GM21390 (cell line): ENCODE measurements around the gene JAK1.
"Not testable (repeated sequence)": the region's sequence is repeated elsewhere in the genome, so short reads cannot be mapped to it uniquely, and the experiment has no call there.

Experiments used
- ATAC-seq: cut with Tn5 transposase; IDR thresholded peaks from one replicate; pipeline ENCODE4 v1.9.1; 2021; ENCODE audit not compliant: unreplicated experiment

JAK1 gene

GRCh38 chr1:64966158-64966971 lies at the start of gene JAK1:
TSS of gene JAK1 (minus strand) at chr1:64966549. CDS start at chr1:64886264, 80,285 bp downstream.
- peak; percentile 74 for ATAC-seq

GRCh38 chr1:65014321-65014720 lies 48.0 kb upstream of the JAK1 start:
- no peak for ATAC-seq

DNA sequence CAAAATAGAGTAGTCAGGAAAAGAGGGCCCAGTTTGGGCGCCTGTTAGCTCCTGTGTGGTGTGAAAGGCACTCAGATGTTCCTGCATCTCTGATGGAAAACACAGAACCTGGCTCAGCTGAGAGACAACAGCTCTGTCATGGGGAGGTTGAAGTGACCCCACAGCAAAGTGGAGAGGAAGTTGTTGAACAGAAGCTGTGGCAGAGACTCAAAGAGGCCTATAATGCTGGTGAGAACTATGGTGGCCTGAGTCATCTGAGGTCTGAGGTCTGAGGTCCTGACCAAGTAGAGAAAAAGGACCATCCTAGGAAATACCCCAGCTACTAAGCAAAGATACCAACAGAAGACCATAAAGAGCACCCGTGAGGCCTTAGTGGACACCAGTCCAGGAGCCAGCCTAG lies 45.6 kb upstream of the JAK1 start:
- no peak for ATAC-seq

DNA sequence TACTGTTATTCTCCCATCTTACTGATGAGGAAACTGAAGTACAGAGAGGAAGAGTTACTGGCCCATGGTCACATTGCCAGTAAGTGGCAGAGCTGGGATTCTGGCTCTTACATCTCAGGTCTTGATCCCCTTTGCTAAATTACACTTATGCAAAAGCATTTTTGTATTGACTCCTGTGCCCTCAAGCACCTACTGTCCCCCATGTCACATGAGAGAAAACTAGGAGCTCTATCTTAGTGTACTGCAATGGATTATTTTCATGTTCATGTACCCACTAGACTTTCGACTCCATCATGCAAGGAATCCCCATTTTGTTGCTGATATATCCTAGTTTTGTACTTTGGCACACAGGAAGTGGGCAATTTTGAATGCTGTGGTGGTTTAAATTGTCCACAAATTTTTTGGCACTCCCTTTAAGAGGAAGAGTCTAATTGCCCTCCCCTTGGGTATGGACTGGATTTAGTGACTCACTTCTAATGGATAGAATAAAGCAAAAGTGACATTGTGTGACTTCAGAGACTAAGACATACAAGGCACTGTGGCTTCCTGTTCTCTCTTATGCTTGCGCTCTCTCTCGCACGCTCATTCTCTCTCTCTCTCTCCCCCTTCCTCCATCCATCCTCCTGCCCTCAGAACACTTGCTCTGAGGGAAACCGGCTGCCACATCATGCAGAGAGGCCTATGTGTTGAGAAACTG lies 43.5 kb upstream of the JAK1 start:
- ATAC-seq = no peak

DNA sequence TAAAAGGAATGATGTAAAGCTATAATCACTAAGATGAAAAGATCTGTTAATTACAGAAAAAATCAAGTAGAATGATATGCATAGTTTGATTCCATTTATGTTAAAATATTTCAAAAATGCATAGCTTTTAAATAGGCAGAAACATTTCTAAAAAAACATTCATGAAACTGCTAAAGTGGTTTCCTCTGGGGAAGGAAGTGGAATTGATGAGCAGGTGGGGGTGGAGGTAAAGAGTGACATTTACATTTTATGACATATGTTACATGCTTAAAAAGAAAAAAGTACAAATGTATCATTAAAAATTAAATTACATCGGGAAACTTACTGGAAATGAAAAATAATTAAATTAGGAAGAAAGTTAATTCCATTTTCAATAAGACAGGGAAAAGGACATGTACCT lies 42.8 kb upstream of the JAK1 start:
- ATAC-seq = no peak

GRCh38 chr1:65006806-65007205 lies 40.5 kb upstream of the JAK1 start:
- ATAC-seq = no peak

- ATAC-seq = peak; percentile 14
These were observed 36.9 kb upstream of the JAK1 start for GRCh38 chr1:65003316-65003664.

DNA sequence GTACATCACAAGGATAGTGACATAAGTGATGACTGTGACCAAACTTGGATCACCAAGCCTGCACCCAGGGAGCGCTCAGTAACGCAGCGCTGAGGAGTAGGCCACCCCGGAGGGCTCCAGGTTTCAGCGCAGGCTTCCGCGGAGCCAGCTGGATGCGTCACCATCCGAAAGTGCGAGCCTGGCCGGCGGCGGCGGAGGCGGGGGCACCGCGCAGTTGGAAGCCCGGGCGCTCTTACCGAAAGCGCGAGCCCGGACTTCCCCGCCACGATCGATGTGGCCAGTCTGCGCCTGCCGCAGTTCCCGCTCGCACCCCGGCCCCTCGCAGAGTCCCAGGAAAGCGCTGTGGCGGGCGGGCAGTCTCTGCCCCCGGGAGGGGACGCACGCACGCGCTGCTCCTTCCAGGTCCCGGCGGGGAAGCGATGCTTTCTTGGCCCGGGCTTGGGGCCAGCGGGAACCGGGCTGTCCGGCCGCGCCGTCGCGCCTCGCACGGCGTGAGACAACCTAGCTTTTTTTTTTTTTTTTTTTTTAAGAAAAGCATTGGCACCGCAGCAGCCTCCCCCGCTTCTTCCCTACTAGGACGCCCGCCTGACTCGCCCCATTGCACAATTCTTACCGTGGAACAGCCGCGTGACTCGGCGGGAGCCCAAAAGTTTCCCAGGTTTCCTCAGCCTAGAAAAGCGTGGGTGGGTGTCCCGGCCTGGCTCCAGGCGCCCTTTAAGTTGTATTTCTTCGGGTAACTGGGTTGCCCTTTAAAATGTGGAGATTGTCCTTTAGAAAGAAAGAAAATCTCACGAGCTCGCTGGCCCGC lies 36.4 kb upstream of the JAK1 start:
- peak; percentile 74 for ATAC-seq

GRCh38 chr1:65002156-65002507 lies 35.8 kb upstream of the JAK1 start:
- ATAC-seq = peak; percentile 1

- ATAC-seq = no peak
These were observed 35.0 kb upstream of the JAK1 start for GRCh38 chr1:65001231-65001792.

- ATAC-seq = not testable (repeated sequence)
These were observed 32.1 kb upstream of the JAK1 start for GRCh38 chr1:64998425-64998948.

DNA sequence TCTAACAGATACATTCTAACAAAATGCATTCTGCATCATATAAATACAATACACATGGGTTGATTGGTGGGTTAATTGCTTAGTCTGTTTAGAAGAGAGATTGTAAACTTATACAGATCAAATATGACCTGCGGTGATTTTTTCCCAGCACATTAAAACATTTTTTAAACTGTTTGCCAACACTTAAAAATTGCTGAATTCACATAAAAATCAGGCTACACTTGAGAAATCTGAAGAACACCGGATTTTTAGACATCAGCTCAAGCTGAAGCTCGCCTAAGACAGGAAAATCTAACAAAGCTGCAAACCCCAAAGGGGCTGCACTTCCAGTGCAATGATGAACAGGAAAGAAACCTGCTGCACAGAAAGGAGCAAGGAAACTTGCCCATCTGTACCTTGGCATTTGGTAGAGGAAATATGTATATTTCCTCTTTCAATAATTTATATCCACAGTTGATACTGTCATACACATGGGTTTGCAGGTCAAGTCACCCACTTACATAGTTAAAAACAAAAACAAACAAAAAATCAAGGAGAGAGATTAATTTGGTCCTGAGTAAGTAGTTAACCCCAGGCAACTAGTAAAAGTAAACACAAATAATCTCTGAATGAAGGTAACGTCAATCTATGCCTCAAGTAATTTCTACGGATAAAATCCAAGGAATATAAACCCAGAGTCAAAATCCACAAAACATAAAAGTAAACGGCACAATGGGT lies 30.4 kb upstream of the JAK1 start:
- ATAC-seq = no peak

DNA sequence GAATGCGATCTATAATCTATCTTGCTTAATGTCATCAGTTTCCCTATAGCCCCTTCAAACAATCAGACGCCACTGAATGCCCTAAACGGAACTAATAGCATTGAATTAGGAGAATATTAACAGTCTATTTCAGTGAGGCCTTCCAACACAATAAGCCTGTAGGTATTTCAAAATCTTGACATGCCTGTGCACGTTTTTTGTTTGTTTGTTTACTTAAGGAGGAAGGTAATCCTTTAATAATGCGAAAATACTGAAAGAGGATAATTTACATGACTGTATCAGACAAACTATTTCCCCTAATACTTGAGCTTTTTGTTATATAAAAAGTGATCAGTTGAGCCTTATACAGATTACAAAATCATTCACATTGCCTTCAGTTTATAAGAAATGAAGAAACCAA lies 29.0 kb upstream of the JAK1 start:
- ATAC-seq = no peak

DNA sequence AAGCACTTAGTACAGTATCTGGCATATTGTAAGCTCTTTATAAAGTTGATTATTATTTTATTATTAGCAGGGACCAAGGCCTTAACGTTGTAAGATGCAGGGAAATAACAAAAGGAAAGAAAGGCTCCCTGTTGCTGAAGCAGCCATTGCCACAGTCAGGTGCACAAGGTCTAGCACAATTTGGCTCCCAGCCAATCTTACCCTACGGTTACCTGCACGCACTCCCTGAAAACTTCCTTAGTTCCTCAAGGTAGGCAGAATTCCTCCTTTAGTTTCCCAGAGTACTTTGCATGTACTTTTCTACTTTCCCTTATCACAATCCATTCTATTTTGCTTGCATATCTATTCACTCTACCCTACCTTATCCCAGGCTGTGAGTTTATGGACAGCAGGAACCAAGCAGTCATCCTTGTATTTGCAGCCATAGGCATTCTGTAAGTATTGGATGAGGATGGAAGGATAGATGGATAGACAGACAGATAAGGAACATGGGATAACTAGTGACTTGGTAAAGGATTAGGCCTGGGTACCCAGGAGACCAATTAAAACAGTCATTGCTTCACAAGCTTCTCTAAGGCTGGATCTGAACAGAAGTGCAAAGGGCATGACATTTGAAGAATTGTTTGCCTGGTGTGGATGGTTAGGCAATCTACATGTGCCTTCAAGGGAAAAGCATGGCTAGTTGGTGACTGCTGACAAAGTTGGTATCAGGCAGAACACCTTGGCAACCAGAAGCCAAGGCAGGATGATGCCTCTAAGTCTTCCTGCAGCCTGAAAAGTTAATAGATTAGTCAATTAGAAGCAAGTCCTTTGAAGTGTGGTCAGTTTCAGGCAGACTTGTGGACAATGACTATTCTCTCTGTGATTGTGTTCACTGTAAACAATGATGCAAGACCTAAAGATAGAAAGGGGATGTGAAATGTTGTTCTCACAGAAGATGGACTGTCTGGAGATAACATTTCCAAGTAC lies 20.8 kb upstream of the JAK1 start:
- ATAC-seq = peak; percentile 96

DNA sequence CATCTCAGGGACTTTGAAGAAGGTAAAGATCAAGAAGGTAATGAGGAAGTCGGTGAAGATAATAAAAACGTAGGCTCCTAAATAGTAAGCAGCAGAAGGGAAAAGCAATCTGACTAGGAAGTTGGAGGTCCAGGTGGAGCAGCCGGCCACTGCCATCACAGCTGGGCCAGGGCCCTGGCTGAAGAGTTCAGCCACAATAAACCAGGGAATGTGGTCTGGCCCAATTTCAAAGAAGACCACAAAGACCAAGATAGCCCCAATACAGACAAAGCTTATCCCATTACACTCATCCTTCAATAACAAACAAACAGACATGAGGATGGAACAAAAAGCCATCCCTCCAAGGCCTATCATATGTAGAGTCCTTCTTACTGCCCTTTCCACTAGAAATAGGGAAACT lies 18.4 kb upstream of the JAK1 start:
- ATAC-seq = no peak

- no peak for ATAC-seq
These were observed 17.8 kb upstream of the JAK1 start for GRCh38 chr1:64984106-64984505.

DNA sequence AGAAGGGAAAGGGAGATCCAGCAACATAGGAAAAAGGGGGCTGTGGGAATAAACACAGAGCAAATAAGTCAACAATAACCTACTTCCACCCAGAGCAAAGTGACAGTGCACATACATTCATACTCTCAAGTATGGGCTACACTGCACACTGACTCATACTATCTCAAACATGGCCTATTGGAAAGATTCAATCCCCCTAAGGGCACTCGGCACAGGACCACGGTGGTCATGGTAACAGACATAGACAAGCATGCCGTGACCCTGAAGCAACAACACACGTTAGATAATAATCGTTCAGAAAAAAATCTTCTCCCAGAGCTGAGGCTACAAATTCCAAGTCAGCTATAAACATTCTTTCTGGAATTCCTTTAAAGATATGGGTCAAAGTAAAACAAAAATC lies 16.8 kb upstream of the JAK1 start:
- ATAC-seq = no peak

DNA sequence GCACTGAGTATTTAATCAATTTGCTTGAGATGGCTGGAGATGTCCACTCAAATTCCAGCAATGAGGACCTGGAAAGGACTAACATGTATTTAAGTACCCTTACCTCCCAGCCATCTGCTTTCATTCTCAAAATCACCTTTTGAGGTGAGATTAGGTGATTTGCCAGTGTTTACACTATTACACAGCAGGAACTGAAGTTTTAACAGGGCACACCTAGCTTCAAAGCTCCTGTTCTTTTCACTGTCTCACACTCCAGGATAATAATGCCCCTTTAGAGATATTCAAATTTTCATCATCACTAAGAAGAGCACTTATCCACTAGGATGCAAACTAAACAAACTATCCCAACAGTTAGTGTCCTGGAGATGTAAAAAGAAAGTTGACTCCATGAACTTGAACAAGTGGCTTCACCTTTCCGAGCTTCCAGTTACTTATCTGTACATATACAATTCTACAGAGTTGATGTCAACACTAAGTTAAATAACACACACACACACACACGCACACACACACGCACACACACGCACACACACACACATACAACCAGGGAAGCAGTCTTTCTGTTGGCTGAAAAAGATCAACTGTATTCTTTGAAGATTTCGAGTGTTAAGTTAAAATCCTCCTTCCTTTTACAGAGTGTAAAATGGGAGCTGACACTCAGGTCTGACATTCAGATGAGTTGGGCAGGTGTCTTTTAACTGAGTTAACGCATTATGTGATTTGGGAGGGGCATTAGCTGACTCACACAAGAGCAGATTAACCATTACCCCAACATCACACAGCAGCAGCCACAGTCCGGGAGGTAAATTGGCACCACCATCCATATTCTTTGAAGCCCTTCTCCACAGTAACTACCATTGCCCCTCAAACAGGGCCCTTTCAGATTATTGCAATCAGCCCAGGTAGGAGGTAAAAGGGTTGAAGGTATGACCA lies 15.5 kb upstream of the JAK1 start:
- ATAC-seq = no peak
